NCI-H226 (cell line): ENCODE measurements around the gene COLEC12.

ENCODE experiments used
- DNase-seq: peaks from one replicate; pipeline ENCODE4 v3.0.0-alpha.2; 2015

The COLEC12 gene

DNA sequence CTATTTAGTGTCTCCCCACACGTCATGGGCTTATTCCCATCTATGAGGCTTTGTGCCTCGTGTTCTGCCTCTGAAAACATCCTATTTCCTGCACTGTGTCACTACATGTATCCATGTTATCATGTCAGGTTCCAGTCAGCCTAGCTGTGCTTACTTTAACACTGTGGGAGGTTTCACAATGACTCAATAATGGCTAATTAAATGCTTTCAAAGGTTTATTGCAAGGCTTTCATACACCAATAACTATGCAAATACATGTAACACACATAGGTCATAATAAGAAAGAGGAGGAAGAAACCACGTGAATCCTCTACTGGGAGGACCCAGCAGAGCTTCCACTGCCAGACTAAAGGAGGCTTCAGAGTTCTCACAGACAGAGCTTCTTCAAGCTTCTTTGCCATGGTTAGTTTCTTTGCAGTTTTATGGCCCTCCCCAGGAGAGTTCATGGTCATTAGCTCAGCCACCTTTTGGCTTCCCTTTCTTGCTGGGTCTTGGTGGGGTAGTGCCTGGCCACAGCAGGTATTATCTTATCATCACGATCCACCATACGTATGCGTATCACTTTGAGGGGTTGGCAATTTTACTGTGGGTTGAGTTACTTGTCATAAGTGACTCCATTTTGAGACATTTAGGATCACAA, 5.1 kb upstream of the COLEC12 start:
- DNase-seq: no peak

DNA sequence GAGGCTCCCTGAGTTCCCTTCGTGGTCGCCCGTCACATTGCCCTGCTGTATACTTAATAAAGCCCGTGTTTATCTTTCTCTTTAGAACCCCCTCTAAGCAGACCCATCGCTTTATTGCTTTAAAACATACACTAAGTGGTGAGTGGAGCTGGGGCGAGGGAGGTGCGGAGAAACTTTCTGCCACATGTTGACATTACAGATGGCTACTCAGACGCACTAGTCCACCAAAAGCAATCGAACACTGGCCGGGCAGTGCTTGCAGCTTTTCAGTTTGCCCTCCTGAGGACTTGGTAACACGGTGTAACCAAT, 859 bp upstream of the COLEC12 start:
- DNase-seq: no peak

DNA sequence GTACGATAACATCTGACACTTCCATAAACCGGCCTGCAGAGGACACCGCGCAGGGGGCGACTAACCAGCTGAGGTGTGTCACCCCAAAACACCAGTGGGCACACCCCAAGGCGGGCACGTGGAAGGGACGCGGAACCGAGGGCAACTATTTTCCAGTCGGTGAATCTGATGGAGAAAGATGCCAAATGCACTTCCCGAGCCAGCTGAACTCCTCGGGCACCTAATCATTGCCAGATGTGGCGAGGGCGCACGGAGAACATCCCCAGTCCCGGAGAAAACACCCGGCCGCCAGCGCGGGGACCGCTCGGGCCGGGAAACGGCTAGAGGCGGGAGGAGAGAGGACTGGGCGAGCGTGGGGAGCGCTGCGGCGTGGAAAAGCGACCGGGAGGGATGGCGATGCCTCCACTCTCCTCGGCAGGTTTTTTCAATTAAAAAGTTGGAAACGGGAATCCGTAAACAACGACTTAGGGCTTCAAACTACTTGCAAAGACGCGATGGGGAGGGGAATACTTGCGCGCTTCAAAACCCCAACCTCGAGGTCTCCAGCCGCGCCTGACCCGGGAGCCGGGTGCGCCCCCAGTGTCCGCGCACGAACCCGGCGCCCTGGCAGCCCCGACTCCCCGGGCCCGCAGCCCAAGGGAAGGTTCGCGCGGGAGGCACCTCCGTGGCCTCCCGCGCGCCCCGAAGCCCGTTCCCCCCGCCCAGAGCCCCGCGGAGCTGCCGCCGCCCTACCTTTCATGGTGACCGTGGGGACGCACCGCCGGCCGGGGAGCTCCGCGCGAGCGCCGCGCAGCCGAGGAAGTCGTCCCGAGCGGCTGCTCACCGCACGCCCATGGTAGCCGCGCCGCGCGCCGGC, 497 bp downstream of the COLEC12 start:
- DNase-seq: no peak

DNA sequence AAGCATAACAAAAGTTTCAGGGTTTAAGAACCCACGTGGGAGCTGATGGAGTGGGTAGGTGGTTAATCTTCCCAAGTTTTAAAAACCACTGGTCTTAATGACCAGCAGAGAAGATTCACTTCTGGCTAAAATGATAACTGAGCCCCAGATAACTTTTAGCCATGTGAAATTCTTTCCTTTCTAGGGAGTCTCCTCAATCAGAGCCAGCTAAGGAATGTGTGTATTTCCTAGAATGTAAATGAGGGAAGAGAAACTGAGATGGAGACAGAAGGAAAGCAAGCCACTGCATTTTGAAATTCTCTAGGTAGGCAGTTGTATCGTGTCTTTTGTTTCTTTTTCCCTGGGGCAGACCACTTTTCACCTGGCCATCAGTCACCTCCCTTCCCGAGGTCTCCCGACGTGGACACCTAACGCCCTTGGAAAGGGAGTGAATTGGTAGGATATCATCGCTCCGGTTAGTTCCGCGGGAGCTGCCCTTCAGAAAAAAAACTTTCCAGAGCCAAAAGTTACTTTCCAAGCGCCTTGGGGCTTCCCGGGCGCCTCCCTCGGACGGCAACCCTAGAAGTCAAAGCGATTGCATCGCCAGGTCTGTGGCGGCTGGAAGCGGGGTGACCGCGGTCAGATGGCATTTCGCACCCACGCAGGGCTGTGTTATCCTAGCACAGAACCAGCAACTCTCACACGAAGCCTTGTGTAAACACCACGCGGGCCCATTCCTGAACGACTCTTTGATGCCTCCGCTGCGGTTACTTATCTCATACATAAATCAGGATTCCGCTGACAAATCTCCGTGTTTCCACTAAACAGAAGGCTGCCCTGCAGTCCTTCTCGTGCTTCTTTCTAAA, 1.3 kb downstream of the COLEC12 start:
- DNase-seq: peak; percentile 93

DNA sequence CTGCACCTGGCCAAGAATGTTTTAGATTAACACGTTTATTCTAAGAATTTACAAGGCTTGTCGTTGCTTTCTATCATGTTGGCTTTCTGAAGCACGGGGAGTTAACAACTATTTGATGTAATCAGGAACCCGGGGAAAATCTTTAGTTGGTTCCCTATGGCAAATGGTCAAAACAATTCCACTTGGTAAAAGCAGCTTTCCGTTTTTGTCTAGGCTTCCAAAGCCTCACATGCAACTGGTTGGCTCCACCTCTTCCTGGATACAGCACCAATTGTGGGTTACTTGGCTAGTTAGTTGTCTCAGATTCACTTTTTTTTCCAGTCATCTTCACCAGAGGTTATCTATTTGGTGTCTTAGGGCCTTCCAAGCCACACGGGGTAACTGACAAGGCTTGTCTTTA, 2.8 kb downstream of the COLEC12 start:
- DNase-seq: no peak

DNA sequence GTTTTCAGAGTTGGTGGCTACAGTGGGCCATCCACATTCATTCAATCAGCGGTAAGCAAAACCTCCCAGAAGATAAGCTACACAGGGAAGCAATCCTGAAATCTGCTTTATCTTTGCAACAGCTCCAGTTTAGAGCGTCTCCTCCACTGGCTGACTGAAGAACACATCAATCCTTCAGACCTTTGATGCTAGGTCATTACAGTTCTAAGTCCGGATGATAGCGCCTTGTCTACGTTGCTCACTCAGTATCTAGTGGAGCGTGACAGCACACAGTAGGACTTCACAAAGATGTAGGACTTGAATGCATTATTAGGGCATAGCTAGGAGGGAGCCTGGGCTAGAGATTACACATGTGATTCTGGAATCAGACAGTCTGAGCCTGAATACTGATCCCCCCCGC, 5.0 kb downstream of the COLEC12 start:
- no peak for DNase-seq

DNA sequence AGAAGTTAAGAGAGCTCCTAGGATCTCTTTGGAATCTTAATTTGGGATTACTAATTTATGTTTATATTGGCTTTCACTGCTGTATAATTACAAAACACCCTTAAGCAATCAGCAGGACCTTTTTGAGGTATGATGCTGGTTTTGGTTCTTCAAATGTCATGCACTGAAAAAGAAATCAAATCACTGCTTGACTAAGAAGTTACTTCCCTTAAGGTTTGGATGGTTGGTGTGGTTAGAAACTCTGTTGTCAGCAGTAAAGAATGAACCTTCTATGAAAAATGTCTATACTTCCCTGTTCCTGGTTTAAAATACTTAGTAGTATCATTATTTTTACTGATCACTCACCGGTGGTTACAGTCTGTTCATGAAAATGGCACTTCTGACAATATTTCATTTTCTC, 5.5 kb downstream of the COLEC12 start:
- no peak for DNase-seq

DNA sequence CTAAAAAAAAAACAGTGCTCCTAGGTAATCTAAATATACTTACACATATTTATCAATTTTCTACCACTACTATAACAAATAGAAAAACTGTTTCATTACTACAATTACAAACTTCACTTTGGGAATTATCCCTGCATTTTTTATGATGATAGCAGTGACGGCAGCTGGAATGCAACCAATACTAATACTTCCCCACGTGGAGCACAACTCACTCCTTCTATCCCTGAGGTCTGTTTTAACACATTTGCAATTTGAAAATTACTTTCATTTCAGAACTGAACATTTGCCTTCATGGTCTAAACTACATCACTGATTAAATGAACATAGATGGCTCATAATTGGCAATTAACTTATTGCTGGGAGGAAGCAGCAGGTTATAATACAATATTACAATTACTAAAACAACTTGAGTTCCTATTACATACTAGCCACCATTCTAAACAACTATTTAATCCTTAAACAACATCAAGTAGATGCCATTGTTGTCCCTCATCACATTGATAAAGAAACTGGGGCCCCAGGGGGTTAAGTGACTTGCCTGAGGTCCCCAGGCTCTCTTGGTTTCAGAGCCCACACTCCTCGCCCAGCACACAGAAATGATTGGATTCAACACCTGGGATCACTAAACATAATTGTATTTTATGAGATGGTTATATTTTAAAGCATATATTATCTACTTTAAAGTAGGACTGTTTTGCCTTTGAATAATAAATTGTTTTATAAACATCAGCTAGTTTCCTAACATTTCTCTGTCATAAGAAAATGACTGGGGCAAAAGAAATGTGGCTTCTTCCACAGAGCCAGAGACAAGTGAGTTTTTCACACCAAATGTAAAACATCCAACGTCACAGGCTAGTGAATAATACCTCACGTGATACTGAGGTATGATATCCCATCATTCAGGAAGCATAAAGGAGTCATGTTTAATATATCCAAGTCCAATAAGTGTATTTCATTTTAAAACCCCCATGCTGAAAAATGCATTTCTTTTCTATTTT, 6.2 kb downstream of the COLEC12 start:
- no peak for DNase-seq

DNA sequence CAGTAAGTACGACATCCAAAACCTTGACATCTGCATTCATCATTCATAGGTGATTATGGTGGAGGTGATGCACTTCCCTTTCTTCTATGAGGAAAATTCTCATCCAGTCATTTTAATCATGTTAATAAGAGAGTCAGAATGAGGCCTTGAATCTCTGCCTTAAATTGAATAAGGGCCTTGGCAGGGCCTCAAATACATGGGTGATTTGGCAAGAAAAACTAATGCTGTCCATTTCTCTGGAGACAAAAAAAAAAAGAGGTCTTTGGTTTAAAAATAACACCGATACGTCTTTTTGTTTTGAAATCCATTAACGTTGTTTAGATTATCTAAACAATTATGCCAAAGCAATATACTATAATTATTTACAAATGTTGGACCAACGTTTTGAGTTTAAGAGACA, 8.1 kb downstream of the COLEC12 start:
- DNase-seq: no peak

DNA sequence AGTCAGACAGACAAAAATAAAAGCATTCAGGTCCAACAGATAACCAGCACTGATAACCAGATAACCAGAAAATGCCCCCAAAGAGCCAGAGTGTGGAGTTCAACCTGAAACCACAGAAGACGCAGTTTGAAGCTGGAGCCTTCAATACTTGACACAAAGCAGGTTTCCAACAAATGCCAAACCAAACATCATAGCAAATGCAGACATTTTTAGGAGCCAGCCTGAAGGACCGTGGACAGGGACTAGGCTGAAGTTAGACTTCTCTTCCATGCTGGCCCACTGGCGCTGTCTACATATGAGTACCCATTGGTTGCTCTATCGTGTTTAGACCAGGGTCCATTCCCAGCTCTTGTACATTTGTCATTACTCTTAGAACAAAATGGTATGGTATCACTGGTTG, 9.9 kb downstream of the COLEC12 start:
- no peak for DNase-seq

DNA sequence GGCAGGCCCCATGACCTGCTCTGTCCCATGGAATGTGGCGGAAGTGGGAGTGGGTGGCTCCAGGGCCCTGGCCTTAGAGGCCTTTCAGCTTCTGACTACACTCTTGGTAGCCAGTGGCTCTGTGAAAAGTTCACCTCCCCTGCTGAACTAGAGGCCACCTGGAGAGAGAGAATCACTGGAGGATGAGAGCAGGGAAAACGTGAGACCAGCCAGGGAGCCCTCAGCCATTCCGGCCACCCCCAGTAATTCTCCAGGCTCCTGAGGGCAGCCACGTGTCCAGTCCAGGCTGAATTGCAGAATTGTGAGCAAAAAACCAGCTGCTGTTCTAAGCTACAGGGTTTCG, 10.5 kb downstream of the COLEC12 start:
- DNase-seq: no peak

DNA sequence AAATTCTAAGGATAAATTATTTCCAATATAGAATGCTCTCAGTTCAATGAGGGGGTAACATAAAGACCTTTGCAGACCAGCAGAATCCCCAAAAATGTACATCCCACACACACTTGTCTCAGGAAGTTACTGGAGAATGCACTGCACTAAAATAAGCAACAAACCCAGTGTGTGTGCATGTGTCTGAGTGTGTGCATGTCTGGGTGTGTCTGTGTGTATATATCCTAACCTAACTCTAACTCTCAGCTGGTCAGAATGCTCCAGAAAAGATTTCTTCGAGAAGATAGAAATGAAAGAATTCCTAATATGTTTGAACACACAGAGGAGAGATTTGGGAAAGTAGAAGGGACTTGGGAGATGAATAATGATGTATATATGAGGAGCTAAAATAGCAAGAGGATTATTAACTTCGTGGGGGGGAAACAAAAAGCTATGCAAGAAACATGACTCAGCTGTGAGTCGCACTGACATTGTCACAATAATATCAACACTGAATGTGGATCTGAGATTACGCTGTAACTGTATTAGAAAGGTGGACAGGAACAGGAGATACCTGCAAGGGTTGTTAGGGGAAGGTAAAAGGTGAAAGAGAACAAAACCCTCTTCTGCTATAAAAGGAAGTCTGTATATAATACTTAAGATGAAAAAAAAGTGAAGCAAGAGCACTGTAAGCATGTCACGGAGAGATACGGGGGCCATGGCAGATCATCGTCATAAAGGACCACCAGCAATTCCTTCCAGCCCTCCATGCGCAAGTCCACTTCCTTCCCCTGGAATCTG, 11.1 kb downstream of the COLEC12 start:
- peak; percentile 36 for DNase-seq

DNA sequence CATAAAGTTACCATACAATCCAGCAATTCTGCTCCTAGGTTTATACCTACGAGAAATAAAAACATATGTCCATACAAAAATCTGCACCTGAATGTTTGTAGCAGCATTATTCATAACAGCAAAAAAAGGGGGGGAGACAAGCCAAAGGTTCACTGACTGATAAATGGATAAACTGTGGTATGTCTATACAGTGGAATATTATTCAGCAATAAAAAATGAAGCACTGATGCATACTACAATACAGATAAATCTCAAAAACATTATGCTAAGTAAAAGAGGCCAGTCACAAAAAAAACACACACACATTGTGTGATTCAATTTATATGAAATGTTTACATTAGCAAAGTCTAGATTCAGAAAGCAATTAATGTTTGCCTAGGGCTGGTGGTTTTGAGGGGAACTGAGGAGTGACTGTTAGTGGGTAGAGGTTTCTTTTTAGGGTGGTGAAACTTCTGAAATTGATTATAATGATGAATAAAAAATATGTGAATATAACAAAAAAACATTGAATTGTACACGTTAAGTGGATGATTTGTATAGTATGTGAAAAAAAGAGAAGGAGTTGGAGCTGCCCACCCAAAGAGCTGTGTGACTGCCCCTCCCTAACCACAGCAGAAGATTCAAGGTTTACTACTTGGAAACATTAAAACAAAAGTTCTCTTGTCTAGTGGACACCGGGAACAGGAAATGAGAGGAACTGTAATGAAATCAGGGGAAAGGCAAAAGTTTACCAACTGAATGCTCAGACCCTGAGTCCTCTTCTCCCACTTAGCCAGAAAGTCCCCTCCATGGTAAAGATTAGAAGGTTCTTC, 13.4 kb downstream of the COLEC12 start:
- no peak for DNase-seq

DNA sequence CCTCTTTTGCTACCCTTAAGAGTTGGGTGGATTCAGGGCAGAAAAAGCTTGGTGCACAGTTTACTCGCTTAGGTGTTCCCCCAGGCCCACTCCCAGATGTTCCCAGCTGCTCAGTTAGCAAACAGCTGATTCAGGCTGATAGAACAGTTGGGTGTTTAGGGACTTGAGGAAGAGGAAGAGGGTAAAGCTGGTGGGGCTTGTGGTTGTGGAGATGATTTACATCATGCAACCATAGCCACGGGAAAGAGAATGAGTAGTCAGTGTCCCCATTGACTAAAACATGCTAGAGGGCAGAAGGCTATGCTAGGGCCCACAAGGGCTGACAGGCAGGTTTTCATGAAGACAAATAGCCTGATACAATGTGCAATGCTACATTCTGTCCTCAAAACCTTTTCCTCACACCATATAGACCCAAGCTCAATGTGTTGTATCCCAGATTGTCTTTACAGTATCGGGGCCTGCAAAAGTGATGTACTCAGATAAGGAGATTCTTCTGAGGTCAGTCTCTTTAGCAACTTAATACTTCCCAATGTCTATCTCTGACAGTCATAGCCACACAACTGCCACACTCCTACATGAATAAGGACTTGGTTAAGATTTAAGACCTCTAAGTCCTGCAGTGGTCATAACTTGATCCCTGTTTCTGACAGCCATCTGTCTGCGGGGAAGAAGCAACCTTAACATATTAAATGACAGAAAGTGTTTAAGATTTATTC, 15.6 kb downstream of the COLEC12 start:
- DNase-seq: no peak

DNA sequence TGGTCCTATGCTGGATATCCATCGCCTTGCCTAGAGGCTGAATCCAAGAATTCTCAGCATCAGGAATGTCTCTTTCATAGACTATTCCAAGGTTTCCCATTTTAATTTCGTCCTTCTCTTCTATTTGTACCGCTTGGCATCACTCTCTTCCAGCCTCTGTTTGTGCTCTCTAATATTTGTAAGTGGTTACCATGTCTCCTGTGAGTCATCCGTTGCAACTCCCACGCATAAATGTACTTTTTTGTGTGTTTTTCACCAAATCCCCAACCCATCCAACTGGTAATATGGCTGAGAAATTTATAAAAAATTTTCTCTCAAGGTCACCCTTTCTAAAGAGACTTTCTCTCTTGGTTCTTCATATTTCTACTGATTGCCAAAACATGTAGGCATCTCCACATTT, 21.8 kb downstream of the COLEC12 start:
- no peak for DNase-seq

DNA sequence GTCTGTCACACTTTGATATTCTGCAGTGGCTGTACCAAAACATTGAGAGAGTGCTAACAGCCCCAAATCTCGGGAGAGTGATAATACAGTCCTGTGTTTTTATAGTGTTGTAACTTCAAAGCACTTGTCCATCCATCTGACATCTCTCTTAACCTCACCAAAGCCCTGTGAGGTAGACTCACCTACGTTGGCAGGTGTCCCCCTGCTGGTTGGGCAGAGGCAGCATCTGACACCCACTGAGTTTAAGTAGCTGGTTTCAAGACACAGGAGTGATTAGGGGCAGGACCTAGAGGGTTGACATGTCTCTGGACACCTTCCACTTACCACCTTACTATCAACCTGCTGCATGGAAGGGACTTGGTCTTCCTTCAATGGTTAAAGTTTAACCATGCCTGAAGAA, 22.9 kb downstream of the COLEC12 start:
- no peak for DNase-seq

DNA sequence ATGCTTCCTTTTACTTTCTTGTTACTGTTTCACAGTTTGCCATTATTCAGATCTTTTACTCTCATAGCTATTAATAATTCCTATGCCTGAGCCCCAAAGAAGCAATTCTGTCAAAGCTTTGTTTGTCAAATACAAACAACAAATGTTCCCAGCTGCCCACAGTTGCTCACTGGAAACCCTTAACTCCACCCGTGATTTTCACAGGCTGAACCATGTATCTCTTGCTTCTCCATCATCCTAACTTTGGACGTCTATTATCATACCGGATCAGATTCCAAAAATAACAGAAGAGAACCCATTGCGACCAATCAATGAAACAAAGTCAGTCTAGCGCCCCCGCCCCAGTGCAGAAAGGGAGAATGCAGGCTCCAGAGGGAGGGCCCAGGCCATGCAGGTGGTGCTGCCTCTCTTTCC, 24.2 kb downstream of the COLEC12 start:
- no peak for DNase-seq

DNA sequence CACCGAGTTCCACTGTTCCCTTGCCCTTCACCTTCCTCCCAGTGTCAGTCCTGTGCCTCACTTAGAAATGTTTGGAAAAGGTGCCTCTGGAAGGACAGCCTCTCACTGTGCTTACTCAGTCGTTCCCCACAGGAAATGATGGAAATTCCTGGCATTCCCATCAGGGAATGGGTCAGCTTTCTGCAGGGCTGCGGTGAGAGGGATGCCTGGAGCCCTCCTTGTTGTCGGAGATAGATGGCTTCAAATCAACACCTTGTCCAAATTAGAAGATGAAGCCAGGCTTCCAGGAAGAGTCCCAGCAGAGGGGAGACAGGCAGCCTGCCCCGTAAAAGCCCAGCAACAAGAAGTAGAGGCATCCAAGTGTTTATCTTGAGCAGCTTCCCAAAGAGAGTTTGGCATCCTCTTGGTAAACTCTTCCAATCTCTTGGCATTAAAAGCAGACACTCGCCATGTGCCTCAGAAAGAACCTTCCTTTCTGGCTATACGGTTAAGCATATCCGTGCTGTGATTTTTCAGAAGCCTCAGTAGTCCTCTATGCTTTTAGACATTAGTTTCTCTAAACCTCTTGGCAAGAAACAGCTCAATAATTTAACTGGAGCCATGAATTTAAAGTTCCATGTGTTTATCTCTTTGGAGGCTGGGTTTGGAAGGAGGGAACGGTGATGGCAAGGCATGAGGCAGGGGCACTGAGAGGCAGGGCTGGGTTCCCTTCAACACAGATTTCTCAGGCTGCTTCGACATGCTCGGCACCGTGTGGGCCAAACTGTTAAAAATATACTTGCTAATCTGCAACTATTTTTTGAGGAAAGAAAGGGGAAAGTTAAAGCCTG, 25.1 kb downstream of the COLEC12 start:
- peak; percentile 97 for DNase-seq

DNA sequence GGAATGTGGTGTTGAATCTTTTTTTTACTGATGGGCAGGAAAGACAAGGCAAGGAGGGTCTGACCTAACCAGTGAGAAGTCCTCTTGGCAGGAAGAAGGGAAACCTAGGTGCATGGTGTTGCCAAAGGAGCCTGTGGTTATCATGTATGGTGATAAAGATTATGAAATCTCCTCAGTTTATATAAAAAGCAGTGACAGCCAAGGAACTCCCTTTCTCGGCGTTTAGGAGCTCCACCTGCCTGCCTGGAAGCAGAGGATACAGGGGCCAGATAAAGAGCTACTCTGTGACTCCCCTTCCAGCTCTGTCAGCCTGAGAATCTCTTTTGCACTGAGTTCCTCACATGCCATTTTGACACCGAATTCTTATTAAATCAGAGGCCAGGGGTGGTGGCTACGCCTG, 26.1 kb downstream of the COLEC12 start:
- DNase-seq: peak; percentile 94
